T47D (cell line): ENCODE measurements around the gene TIA1.
A peak's percentile ranks its signal among the peaks of the same experiment; 100 is the strongest.
"Not testable (repeated sequence)": the region's sequence is repeated elsewhere in the genome, so short reads cannot be mapped to it uniquely, and the experiment has no call there.

Experiments
- DNase-seq, 2 experiments: peaks; one replicate each; pipeline versions ENCODE4 v3.0.0 to v3.0.0-alpha.2; 2011 to 2012; ENCODE audit warnings: low read depth in 1 of 2, low spot score in 1 of 2
- JUND ChIP-seq: IDR thresholded peaks from 2 replicates; pipeline ENCODE4 v1.6.1; 2012; ENCODE audit warnings: low read depth
- in situ Hi-C: cut with HindIII; loops from 2 replicates; pipeline ENCODE4 v1.10.0; 2016; ENCODE audit warnings: low sequenced_read_pairs, low pct_unique_long_range_greater_than_20kb

TIA1 gene

GRCh38 chr2:70247364-70248180 lies 856 bp downstream of the TIA1 start:
- no peak for TF ChIP-seq JUND
- in situ Hi-C loops = no loop called here
- DNase-seq = peak in 1 of 2 experiments; percentile 7

DNA sequence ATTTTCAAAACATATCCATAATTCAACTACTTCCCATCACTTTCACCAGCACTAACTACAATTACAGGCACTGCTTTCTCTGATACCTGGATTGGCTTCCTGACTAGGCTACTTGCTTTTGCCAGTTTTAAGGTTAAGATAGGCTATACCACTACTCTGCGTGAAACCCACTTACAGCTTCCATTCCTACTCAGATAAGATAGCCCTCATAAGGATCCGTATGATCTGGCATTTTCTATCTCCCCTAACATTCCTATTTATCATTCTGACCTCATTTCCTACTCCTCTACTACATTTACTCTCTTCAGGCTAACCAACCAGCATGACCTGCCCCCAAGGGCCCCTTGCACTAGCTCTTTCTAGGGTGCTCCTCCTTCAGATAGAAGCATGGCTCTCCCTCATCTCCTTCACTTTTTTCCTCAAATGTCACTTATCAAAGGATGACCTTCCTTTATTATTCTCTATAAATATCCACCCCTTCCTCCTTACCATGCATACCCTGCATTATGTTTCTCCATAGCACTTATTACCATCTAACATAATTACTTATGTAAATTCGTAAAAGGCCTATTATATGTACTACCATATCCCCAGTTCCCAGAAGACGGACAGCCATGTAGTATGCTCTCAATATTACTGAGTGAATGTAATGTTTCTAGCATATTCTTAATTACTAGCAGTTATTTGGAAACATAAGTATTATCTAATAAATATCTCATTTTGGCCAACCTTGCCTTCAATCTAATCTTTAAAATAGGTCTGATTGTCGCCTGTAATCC lies 4.4 kb downstream of the TIA1 start:
- TF ChIP-seq JUND = no peak
- in situ Hi-C loops = no loop called here
- DNase-seq = no peak

GRCh38 chr2:70242552-70242951 lies 5.9 kb downstream of the TIA1 start:
- in situ Hi-C loops = no loop called here
- DNase-seq = no peak
- no peak for TF ChIP-seq JUND

DNA sequence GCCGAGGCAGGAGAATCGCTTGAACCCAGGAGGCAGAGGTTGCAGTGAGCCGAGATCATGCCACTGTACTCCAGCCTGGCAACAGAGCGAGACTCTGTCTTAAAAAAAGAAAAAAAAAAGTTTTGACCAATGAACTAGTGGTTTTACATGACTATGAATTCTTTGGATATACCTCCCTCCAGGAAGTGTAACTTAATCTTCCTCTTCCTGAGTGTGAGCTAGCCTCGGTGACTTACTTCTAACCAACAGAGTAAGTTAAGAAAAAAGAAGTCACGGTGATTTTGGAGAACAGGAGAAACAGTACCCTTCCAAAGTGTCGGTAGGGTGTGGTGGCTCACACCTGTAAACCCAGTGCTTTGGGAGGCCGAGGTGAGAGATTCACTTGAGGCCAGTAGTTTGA lies 7.1 kb downstream of the TIA1 start:
- in situ Hi-C loops = no loop called here
- TF ChIP-seq JUND = no peak
- no peak for DNase-seq

DNA sequence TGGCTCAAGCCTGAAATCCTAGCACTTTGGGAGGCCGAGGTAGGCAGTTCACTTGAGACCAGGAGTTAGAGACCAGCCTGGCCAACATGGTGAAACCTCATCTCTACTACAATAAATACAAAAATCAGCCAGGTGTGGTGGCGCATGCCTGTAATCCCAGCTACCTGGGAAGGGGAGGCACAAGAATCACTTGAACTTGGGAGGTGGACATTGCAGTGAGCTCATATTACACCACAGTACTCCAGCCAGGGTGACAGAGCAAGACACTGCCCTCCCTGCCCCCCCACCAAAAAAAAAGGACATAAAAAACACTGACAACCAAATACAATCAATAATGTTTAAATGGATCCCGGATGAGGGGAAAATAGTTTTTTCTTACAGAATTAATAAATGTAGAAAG lies 7.8 kb downstream of the TIA1 start:
- in situ Hi-C loops = no loop called here
- no peak for DNase-seq
- no peak for TF ChIP-seq JUND

GRCh38 chr2:70233926-70234325 lies 14.5 kb downstream of the TIA1 start:
- no peak for TF ChIP-seq JUND
- in situ Hi-C loops = no loop called here

GRCh38 chr2:70226781-70227180 lies 21.6 kb downstream of the TIA1 start:
- no peak for TF ChIP-seq JUND
- DNase-seq = no peak
- in situ Hi-C loops = no loop called here

More at GRCh38 chr2:70233926-70234325, 14.5 kb downstream of the TIA1 start:
- DNase-seq = no peak

GRCh38 chr2:70223305-70223704 lies 25.1 kb downstream of the TIA1 start:
- DNase-seq, in situ Hi-C loops: not testable (repeated sequence)

DNA sequence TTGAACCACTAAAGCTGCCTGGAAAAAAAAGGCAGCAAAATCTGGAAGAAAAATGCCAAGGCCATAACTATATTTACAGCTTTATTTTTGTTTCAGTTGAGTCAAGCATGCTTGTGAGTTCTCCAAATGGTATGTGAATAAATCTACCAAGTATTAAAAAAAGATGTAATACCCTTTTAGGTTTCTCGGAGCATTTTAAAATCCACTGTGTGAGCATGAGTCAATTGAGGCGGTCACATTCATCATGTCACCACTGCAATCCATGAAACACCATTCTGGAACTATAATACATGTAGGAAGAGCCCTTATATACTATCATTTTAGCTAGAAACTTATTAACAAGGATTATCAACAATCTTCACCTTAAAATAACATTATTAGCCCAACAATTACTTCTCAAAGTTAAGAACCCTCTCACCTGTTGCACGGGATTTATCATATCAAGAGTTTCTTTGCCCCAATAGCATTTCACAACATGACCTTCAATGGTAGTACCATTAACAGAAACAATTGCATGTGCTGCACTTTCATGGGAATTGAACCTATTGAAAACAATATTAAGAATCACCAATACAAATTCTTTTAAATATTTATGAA lies 33.4 kb downstream of the TIA1 start:
- no peak for DNase-seq
- TF ChIP-seq JUND = no peak
- in situ Hi-C loops = no loop called here

DNA sequence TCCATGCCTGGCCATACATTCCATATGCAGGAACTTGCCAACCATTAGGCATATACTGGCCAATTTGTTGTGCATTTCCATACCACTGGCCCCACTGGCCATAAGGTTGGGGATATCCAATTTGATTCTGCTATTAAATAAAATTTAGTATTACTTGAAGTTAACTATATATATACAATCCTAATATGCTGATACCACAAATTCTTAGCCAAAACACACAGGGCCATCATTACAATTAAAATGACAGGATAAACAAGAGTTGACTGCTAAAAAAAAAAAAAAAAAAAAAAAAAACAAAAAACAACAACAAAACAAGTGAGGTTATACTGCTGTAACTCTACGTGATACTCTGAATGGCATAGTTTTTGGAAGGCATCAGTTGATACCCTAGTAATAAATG lies 34.1 kb downstream of the TIA1 start:
- in situ Hi-C loops = no loop called here
- no peak for DNase-seq
- no peak for TF ChIP-seq JUND

DNA sequence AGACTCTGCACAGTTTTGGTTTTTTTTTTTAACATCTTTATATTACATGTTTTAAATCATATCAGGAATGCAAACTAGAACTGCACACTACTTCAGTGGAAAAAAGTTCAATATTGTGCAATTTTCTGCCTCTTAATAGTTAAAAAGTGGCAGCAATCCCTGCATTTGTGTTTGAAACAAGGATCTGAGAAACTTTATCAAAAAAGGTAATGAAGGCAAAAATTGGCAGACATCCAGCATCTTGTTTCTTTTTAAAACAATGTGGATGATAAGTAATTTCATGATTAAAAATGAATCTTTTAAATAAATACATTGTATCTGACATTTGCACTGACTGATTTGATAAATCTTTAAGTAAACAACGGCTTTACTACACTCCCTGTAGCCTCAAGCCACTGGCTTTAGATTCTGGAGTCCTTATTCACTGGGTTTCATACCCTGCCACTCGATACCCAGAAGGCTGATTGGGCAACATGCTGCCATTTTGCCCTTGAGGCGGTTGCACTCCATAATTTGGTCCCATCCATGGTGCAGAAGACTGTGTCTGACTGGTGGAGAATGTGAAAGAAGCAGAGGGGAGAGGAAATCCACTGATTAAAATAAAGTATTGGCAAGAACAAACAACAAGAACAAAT lies 36.0 kb downstream of the TIA1 start:
- in situ Hi-C loops = no loop called here
- no peak for DNase-seq
- no peak for TF ChIP-seq JUND

DNA sequence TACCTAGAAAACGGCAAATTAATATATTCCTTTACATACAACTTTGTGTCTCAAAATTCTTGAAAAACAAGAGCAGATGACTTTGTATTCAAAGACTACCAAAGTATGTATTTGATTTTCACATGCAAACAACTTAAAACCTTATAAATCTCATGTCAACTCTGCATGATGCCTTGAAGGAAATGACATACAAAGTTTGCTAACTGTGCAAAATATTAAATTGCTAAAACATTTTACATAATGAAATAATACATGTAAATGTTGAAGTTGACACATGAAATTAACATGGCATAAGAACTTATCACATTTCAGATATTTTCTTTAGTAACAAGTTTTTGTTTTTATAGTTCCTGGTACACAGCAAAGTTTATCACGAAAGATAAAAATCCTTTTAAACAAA lies 36.8 kb downstream of the TIA1 start:
- DNase-seq = no peak
- TF ChIP-seq JUND = no peak
- in situ Hi-C loops = no loop called here
